Measurements from ENCODE around the gene MLLT6.

Gene MLLT6

DNA sequence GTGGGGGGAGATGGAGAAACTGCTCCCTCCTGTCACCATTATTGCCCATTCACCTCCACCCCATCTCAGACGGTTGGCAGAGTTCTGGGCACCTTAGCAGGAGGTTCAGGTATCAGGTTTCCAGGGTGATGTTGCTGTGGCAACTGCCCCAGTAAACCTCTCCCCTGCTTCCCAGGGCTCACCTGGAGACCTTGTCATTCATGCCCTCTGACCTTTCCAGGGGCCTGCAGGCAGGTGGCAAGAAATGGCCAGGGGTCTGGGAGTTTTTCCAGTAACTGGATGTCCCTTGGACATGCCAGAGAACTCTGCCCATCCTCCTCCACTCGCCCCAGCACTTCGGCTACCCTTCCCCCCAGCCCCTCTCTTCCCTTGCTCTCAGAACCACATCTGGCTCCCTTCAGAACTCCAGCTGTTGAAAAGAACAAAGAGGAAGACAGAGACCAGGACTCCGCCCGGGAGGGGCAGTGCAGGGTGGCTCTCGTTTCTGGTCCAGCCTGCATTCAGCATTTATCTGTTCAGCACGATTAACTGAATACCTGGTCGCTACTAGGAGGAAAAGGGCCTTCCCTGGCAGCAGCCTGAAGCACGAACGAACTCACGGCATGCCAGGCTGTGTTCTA lies 8.5 kb downstream of the MLLT6 start:
- TF ChIP-seq, protein P1, sequence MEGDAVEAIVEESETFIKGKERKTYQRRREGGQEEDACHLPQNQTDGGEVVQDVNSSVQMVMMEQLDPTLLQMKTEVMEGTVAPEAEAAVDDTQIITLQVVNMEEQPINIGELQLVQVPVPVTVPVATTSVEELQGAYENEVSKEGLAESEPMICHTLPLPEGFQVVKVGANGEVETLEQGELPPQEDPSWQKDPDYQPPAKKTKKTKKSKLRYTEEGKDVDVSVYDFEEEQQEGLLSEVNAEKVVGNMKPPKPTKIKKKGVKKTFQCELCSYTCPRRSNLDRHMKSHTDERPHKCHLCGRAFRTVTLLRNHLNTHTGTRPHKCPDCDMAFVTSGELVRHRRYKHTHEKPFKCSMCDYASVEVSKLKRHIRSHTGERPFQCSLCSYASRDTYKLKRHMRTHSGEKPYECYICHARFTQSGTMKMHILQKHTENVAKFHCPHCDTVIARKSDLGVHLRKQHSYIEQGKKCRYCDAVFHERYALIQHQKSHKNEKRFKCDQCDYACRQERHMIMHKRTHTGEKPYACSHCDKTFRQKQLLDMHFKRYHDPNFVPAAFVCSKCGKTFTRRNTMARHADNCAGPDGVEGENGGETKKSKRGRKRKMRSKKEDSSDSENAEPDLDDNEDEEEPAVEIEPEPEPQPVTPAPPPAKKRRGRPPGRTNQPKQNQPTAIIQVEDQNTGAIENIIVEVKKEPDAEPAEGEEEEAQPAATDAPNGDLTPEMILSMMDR (IDR thresholded peaks at IDR 0.05; ENCODE audit: insufficient read depth, missing control alignments): no peak
- FAIRE-seq (no peak), DNase-seq (ENCODE audit: insufficient read length, low spot score) (no peak)

DNA sequence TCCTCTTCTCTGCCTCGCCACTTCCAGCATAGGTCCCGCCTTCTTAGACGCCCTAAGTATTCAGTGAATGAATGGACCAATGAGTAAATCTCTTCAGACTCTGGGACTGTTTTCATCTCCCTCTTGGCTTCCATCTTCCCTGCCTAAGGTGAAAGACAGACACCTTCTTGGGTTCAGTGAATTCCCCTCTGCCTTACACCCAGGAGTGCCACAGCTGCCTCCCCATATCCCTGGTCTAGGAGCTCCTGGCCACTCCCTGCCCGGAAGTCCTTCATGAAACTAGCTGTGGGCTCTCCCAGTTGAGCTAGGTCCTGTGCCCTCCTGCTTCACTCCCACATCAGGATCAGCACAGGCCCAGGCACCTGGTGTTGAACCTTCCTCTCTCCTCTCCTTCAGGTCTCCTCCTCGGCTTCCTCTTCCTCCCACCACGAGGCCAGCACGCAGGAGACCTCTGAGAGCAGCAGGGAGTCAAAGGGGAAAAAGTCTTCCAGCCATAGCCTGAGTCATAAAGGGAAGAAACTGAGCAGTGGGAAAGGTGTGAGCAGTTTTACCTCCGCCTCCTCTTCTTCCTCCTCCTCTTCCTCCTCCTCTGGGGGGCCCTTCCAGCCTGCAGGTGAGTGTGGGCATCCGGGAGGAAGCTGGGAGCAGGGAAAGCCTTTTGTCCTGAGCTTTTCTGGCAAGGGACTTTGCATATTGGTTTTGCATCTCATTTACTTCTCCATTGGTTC lies 10.3 kb downstream of the MLLT6 start:
- FAIRE-seq (no peak), DNase-seq (ENCODE audit: insufficient read length, low spot score) (no peak)
- TF ChIP-seq, protein P1 (IDR thresholded peaks at IDR 0.05; ENCODE audit: insufficient read depth, missing control alignments): no peak

DNA sequence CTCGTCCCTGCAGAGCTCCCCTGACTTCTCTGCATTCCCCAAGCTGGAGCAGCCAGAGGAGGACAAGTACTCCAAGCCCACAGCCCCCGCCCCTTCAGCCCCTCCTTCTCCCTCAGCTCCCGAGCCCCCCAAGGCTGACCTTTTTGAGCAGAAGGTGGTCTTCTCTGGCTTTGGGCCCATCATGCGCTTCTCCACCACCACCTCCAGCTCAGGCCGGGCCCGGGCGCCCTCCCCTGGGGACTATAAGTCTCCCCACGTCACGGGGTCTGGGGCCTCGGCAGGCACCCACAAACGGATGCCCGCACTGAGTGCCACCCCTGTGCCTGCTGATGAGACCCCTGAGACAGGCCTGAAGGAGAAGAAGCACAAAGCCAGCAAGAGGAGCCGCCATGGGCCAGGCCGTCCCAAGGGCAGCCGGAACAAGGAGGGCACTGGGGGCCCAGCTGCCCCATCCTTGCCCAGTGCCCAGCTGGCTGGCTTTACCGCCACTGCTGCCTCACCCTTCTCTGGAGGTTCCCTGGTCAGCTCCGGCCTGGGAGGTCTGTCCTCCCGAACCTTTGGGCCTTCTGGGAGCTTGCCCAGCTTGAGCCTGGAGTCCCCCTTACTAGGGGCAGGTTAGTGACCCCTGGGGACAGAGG lies 11.4 kb downstream of the MLLT6 start:
- DNase-seq (ENCODE audit: insufficient read length, low spot score) (no peak), FAIRE-seq (no peak)
- TF ChIP-seq, protein P1 (IDR thresholded peaks at IDR 0.05; ENCODE audit: insufficient read depth, missing control alignments): no peak

DNA sequence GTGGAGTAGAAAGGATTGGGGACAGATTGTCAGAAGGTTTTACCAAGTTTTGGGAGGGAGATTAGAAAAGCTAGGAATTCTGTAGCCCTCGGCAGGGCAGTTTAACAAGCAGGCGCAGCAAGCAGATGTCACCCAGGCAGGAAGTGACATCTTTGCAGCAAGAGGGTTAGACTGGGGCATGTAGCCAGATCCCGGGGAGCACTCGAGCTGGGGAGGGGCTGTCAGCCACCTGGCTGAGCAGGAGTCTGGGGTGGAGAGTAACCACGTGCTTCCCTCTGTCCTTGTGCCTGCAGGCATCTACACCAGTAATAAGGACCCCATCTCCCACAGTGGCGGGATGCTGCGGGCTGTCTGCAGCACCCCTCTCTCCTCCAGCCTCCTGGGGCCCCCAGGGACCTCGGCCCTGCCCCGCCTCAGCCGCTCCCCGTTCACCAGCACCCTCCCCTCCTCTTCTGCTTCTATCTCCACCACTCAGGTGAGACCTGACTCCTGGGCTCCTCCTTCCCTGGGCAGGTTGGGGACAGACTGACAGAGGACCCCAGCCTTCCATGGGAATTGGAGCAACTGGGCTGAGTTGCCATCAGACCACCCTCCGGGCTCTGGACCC lies 12.2 kb downstream of the MLLT6 start:
- no peak for DNase-seq (ENCODE audit: insufficient read length, low spot score)
- no peak for FAIRE-seq
- TF ChIP-seq, protein P1 (IDR thresholded peaks at IDR 0.05; ENCODE audit: insufficient read depth, missing control alignments): no peak

DNA sequence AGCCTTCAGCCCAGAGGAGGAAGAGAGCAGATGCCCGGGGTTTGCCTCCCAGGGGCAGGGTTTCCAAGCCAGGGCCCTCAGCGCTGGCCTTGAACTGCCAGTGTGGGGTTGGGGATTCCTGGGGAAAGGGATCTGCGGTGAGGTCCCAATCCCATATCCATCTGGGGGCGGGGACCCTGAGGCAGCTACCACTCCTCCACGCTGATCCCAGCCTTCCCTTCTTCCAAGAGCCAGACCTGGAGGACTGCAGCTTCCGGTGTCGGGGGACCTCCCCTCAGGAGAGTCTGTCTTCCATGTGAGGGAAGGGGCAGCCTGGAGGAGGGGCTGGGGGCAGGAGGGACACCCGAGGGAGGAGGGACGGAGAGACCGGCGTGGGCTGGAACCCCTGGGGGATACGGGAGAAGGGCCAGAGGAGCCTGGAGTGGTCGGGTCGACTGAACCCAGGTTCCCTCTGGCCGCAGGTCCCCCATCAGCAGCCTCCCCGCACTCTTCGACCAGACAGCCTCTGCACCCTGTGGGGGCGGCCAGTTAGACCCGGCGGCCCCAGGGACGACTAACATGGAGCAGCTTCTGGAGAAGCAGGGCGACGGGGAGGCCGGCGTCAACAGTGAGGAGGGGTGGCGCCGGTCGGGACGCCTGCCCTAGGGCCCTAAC lies 14.3 kb downstream of the MLLT6 start:
- TF ChIP-seq, protein P1 (IDR thresholded peaks at IDR 0.05; ENCODE audit: insufficient read depth, missing control alignments): no peak
- no peak for DNase-seq (ENCODE audit: insufficient read length, low spot score)
- no peak for FAIRE-seq

DNA sequence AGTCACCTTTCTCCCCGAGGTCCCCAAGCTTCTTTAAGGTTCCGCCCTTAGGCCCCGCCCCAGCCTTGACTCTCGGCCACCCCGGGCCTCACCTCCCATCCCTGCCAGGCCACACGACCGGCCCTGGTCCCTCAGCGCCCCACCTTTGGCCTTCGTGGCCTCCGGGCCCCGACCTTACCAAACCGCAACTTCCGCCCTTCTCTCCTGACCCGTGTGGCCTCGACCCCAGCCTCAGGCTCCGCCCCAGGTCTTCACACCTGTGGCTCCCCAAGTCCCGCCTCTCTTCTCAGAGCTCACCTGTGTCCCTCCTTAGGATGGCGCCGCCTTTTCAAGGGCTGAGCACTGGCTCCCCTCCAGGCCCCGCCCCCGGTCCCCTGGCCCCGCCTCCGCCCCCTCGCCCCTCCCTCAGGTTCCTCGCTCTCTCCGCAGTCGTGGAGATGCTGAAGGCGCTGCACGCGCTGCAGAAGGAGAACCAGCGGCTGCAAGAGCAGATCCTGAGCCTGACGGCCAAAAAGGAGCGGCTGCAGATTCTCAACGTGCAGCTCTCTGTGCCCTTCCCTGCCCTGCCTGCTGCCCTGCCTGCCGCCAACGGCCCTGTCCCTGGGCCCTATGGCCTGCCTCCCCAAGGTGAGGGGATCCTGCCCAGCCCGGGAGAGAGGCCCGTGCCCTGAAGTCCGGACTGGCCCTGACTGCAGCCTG lies 15.0 kb downstream of the MLLT6 start:
- TF ChIP-seq, protein P1 (IDR thresholded peaks at IDR 0.05; ENCODE audit: insufficient read depth, missing control alignments): no peak
- DNase-seq (ENCODE audit: insufficient read length, low spot score) (no peak), FAIRE-seq (no peak)
